Body of pancreas (tissue), 4 donors: ENCODE results near the gene WNK1.

Experiments used
- POLR2A ChIP-seq, 3 donors: fragments of 450-650 bp; IDR thresholded peaks; one replicate each; pipeline ENCODE4 v1.6.1; 2016; ENCODE audit warnings: antibody characterized with exemption in 3 of 3, mild to moderate bottlenecking in 2 of 3
- TF ChIP-seq, protein P1 (sequence below), 7 experiments: fragments of 450-650 bp in 4 of 7; fragments of 200-600 bp in 3 of 7; sonication (generic) in 3 of 7; IDR thresholded peaks; one replicate each; pipeline ENCODE4 v1.5.1; 2016 to 2019; ENCODE audit warnings: antibody characterized with exemption in 7 of 7

DNA sequence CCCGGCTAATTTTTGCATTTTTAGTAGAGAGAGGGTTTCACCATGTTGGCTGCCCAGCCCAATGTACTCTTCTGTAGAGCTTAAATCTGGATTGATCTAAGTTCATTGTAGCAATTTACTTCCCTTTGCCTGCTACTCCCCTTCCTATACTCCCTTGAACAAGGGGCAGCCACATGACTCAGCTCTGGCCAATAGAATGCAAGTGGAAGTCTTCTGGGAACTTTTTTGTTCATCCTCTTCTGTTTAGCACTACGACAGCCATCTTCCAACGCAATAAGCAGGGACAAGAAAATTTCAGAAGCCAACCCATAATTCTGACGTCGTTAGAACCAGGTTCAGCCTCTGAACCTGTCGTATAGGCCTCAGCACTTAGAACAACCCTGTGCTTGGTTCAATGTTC, 203.6 kb downstream of the WNK1 start:
- TF ChIP-seq, protein P1, sequence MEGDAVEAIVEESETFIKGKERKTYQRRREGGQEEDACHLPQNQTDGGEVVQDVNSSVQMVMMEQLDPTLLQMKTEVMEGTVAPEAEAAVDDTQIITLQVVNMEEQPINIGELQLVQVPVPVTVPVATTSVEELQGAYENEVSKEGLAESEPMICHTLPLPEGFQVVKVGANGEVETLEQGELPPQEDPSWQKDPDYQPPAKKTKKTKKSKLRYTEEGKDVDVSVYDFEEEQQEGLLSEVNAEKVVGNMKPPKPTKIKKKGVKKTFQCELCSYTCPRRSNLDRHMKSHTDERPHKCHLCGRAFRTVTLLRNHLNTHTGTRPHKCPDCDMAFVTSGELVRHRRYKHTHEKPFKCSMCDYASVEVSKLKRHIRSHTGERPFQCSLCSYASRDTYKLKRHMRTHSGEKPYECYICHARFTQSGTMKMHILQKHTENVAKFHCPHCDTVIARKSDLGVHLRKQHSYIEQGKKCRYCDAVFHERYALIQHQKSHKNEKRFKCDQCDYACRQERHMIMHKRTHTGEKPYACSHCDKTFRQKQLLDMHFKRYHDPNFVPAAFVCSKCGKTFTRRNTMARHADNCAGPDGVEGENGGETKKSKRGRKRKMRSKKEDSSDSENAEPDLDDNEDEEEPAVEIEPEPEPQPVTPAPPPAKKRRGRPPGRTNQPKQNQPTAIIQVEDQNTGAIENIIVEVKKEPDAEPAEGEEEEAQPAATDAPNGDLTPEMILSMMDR (IDR thresholded peaks at IDR 0.05): no peak
- TF ChIP-seq POLR2A (IDR thresholded peaks at IDR 0.05): no peak
